ENCODE results near the gene SEMG2. TPM values are rescaled to one million over a fixed set of nuclear protein-coding genes. Genes with fewer than 3 reads are reported as not detected.

Gene SEMG2, protein sequence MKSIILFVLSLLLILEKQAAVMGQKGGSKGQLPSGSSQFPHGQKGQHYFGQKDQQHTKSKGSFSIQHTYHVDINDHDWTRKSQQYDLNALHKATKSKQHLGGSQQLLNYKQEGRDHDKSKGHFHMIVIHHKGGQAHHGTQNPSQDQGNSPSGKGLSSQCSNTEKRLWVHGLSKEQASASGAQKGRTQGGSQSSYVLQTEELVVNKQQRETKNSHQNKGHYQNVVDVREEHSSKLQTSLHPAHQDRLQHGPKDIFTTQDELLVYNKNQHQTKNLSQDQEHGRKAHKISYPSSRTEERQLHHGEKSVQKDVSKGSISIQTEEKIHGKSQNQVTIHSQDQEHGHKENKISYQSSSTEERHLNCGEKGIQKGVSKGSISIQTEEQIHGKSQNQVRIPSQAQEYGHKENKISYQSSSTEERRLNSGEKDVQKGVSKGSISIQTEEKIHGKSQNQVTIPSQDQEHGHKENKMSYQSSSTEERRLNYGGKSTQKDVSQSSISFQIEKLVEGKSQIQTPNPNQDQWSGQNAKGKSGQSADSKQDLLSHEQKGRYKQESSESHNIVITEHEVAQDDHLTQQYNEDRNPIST
- total RNA-seq = not detected

- Histone ChIP-seq H3K36me3 (no peaks in the 10 kb centered on the region), H3K27ac (no peak within 1 kb of the TSS)
- intact Hi-C loops (cut with DNase I) = no loop called here
Observed at GRCh38 chr20:45221076-45221475, at the start of gene SEMG2. Gene SEMG2, plus strand, starts transcription at chr20:45221373. Its CDS starts 17 bp downstream, at chr20:45221390.

GRCh38 chr20:45173522-45173921 is 47.7 kb upstream of the SEMG2 start:
- no peak for TF ChIP-seq CTCF (IDR thresholded peaks at IDR 0.05)
- DNase-seq (ENCODE audit: low spot score in 2 of 2) = no peak
- H3K4me3 ChIP-seq = no peak overlapping the region
- no peaks in the 10 kb centered on the region for H3K4me1 ChIP-seq
- peaks cover 0 to 13% of the 10 kb centered on the region in 2 donors for H3K9me3 ChIP-seq
- no peak overlapping the region for H3K27ac ChIP-seq
- intact Hi-C loops (cut with DNase I) = no loop called here
- no peaks in the 10 kb centered on the region for H3K27me3 ChIP-seq
- no peaks in the 10 kb centered on the region for H3K36me3 ChIP-seq

More at GRCh38 chr20:45221076-45221475, at the start of gene SEMG2:
- TF ChIP-seq CTCF (IDR thresholded peaks at IDR 0.05) = no peak
- Histone ChIP-seq H3K9me3 (no peaks in the 10 kb centered on the region), H3K4me3 (no peak within 1 kb of the TSS), H3K4me1 (no peaks in the 10 kb centered on the region), H3K27me3 (no peaks in the 10 kb centered on the region)
- DNase-seq (ENCODE audit: low spot score in 2 of 2) = no peak

DNA sequence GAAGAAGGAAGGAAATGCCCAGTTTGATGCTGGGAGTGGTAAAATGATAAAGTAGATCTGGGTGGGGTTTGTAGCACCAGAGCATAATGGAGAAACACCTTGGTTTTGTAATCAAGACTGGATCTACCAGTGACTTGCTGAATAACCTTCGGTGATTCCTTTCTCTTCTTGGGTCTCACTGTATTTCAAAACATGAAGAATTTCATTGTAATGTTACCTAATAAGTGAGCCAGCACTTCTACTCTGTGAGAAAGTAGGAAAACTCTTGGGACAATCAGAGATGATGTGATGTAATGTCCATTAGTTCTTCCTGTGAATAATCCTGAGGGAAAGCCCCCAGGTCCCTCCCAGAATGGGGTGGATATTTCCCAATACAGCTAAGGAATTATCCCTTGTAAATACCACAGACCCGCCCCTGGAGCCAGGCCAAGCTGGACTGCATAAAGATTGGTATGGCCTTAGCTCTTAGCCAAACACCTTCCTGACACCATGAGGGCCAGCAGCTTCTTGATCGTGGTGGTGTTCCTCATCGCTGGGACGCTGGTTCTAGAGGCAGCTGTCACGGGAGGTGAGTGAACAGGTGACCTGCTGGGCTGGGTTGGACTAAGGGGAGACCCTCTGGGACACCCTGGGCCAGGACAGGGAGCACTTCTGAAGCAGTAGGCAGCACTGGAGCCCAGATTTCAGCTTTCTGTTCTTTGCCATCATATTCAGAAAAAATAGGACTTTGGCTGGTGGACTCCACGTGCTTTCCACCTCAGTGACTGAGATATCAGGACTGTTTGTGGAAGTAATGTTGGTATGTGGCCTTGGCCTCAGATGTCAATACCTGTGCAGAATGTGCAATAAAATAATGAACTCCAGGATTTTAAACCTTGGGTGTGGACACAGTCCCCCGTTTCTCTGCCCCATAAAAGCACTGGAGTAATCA is 46.5 kb upstream of the SEMG2 start, which contains the start of gene PI3:
Gene PI3 (plus strand): TSS at position 469 of the 931 bp plus-strand sequence. CDS start 21 bp downstream, at position 490.
- no peak for TF ChIP-seq CTCF (IDR thresholded peaks at IDR 0.05)

DNA sequence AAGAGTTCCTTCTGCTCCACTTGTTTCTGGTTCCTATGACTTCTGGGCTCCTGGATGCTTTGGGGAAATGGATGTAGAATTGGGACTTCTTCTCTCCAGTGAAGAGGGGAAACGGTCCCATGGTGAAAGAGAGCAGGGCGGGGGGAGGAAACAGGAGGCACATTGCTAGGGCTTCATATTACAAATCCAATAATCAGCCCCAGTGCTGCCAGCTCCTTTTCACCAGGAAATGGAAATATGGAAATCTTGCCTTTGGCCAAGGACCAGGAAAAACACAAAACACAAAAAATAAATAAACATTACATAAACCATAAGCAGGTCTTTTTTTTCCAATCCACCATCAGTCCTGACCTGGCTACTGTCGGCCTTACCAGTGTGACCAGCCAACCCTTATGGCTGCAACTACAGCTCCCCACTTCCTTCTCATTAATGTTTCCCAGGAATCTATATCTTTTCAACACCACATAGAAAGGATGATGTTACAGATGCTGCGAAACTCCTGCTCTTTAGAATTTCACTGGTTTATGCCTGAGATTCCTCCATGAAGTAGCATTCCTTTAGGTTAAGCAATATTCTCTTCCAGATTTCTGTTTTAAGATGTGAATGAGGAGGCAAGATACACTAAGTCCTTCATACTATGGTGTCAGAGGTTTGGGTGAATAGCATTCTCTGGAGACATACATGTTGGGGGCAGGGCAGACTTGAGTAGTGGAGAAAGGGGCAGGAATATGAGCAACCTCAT is 44.5 kb upstream of the SEMG2 start:
- no peak for TF ChIP-seq CTCF (IDR thresholded peaks at IDR 0.05)
- intact Hi-C loops (cut with DNase I) = no loop called here
- no peak for DNase-seq (ENCODE audit: low spot score in 2 of 2)
- H3K9me3 ChIP-seq = no peaks in the 10 kb centered on the region
- no peaks in the 10 kb centered on the region for H3K36me3 ChIP-seq
- H3K27ac ChIP-seq = no peak overlapping the region
- no peaks in the 10 kb centered on the region for H3K27me3 ChIP-seq
- no peaks in the 10 kb centered on the region for H3K4me1 ChIP-seq
- no peak overlapping the region for H3K4me3 ChIP-seq

More for the DNA sequence above, 46.5 kb upstream of the SEMG2 start, which contains the start of gene PI3:
- no peaks in the 10 kb centered on the region for H3K36me3 ChIP-seq
- intact Hi-C loops (cut with DNase I) = no loop called here
- H3K4me1 ChIP-seq = no peaks in the 10 kb centered on the region
- H3K27ac ChIP-seq = no peak within 1 kb of the TSS
- peaks cover 0 to 5% of the 10 kb centered on the region in 2 donors for H3K9me3 ChIP-seq
- no peak for DNase-seq (ENCODE audit: low spot score in 2 of 2)
- H3K4me3 ChIP-seq = no peak within 1 kb of the TSS
- H3K27me3 ChIP-seq = no peaks in the 10 kb centered on the region

DNA sequence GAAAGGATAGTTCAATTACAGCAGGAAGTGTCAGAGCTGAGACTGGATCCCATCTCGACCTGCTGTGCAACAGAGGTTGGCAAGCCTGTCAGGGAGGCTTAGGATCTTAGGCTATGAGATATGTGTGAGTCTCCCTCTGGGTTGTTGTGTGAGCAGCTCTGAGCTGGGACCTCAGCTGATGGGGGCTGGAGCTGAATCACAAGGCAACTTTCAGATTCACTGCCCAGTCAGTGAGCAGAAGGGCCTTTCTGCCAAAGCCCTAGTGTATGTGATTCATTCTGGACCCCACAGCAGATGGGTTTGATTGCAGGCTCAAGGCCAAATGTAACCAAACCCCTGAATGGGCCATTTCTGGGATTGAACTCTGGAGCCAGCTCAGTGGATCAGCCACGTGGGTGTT is 42.0 kb upstream of the SEMG2 start:
- no peak for DNase-seq (ENCODE audit: low spot score in 2 of 2)
- Histone ChIP-seq H3K9me3 (no peaks in the 10 kb centered on the region), H3K4me3 (no peak overlapping the region), H3K27me3 (no peaks in the 10 kb centered on the region), H3K27ac (no peak overlapping the region), H3K4me1 (no peaks in the 10 kb centered on the region), H3K36me3 (no peaks in the 10 kb centered on the region)
- intact Hi-C loops (cut with DNase I) = no loop called here
- no peak for TF ChIP-seq CTCF (IDR thresholded peaks at IDR 0.05)
